Measurements from ENCODE around the gene VWCE. TPM values are rescaled to one million over a fixed set of nuclear protein-coding genes. Genes with fewer than 3 reads are reported as not detected.

VWCE gene
- total and polyA plus RNA-seq, 10 of the 15 experiments (the other 5 are each of a cell fraction or from before 2014, with no cell fraction given), result 0.10 to 4.9 (median 2.4) TPM

- TF ChIP-seq CEBPZ (IDR thresholded peaks at IDR 0.05; ENCODE audit: low read depth, low read length) (no peak), IRF5 (IDR thresholded peaks at IDR 0.05; ENCODE audit: borderline replicate concordance) (no peak), FOS (IDR thresholded peaks at IDR 0.05; ENCODE audit: borderline replicate concordance, extremely low read depth, insufficient read length) (no peak), CUX1 (IDR thresholded peaks at IDR 0.05; ENCODE audit: insufficient replicate concordance, low read depth, low read length) (no peak), ZNF384 (IDR thresholded peaks at IDR 0.05; ENCODE audit: borderline replicate concordance, low read depth, low read length) (no peak), MAX (IDR thresholded peaks at IDR 0.05; ENCODE audit: low read depth, low read length) (peak; percentile 85), TCF12 (IDR thresholded peaks at IDR 0.05; ENCODE audit: low read depth, low read length) (peak; percentile 87), SRF (IDR thresholded peaks at IDR 0.05; ENCODE audit: low read depth in 2 of 2, low read length in 2 of 2) (peak in 1 of 2 experiments; percentile 19; a peak in 1 of 4 replicates), YBX1 (IDR thresholded peaks at IDR 0.05) (no peak), CREB1 (IDR thresholded peaks at IDR 0.05; ENCODE audit: low read depth) (peak; percentile 78), CBX3 (IDR thresholded peaks at IDR 0.05; ENCODE audit: borderline replicate concordance, low read depth) (no peak), SMAD1 (IDR thresholded peaks at IDR 0.05; ENCODE audit: low read depth, partially characterized antibody) (no peak), ZBED1 (IDR thresholded peaks at IDR 0.05; ENCODE audit: borderline replicate concordance) (no peak), PAX5 (IDR thresholded peaks at IDR 0.05; ENCODE audit: borderline replicate concordance, low read depth, low read length) (peak; percentile 47; the same call in 1 of the 2 replicates), PML (IDR thresholded peaks at IDR 0.05; ENCODE audit: low read length) (peak; percentile 82; the same call in 1 of the 2 replicates), EZH2 (IDR thresholded peaks at IDR 0.05; ENCODE audit: borderline replicate concordance, control insufficient read depth, low read depth, low read length) (no peak)
- TF ChIP-seq, protein P1, sequence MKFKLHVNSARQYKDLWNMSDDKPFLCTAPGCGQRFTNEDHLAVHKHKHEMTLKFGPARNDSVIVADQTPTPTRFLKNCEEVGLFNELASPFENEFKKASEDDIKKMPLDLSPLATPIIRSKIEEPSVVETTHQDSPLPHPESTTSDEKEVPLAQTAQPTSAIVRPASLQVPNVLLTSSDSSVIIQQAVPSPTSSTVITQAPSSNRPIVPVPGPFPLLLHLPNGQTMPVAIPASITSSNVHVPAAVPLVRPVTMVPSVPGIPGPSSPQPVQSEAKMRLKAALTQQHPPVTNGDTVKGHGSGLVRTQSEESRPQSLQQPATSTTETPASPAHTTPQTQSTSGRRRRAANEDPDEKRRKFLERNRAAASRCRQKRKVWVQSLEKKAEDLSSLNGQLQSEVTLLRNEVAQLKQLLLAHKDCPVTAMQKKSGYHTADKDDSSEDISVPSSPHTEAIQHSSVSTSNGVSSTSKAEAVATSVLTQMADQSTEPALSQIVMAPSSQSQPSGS (IDR thresholded peaks at IDR 0.05; ENCODE audit: low read length), result no peak
These were observed 37.9 kb upstream of the VWCE start, which contains the start of the genes DDB1 and TKFC (continued) for GRCh38 chr11:61332797-61333549.
